NB4 (cell line): ENCODE data around the gene LZIC.

ENCODE experiments used
- CTCF ChIP-seq: IDR thresholded peaks from one replicate; pipeline ENCODE4 v1.5.1; 2012; ENCODE audit warnings: low read depth, low read length
- MAX ChIP-seq: IDR thresholded peaks from 2 replicates; pipeline ENCODE4 v1.6.1; 2011; ENCODE audit warnings: low read depth, low read length
- MYC ChIP-seq: IDR thresholded peaks from 2 replicates; pipeline ENCODE4 v1.6.1; 2011; ENCODE audit warnings: low read depth, low read length
- POLR2A ChIP-seq: IDR thresholded peaks from 2 replicates; pipeline ENCODE4 v1.6.1; 2011; ENCODE audit warnings: mild to moderate bottlenecking; ENCODE audit not compliant: insufficient read length; ENCODE audit errors: extremely low read depth

GRCh38 chr1:9927259-9927658 is 15.9 kb downstream of the LZIC start:
- TF ChIP-seq POLR2A (no peak), CTCF (no peak), MAX (no peak), MYC (no peak)
